Gastrocnemius medialis (tissue), 4 donors: ENCODE measurements around the gene UBE2L3. TPM values are rescaled to one million over a fixed set of nuclear protein-coding genes. Genes with fewer than 3 reads are reported as not detected.

Source experiments
- ATAC-seq, 2 donors: fragments of 150-250 bp; one replicate each; pipeline ENCODE4 v1.9.1; 2016
- DNase-seq, 2 donors: peaks; one replicate each; pipeline ENCODE4 v3.0.0-alpha.2; 2019
- H3K27ac ChIP-seq, 4 donors: fragments of 200-600 bp; sonication (generic); 1 replicate in 1 of 4; 2 replicates in 3 of 4; pipeline ENCODE4 v1.5.1; 2016 to 2018; ENCODE audit warnings: mild to moderate bottlenecking in 2 of 4, moderate library complexity in 1 of 4
- H3K27me3 ChIP-seq, 3 donors: fragments of 200-600 bp; sonication (generic) in 2 of 3; 1 replicate in 1 of 3; 2 replicates in 2 of 3; pipeline versions ENCODE4 v1.5.1 to v1.6.0; 2016 to 2019; ENCODE audit warnings: mild to moderate bottlenecking in 1 of 3, moderate library complexity in 1 of 3
- H3K36me3 ChIP-seq, 2 donors: fragments of 200-600 bp; sonication (generic) in 1 of 2; one replicate each; pipeline ENCODE4 v1.5.1; 2017 to 2018
- H3K4me1 ChIP-seq, 2 donors: fragments of 200-600 bp; sonication (generic) in 1 of 2; one replicate each; pipeline ENCODE4 v1.5.1; 2016 to 2017; ENCODE audit warnings: mild to moderate bottlenecking in 2 of 2
- H3K4me3 ChIP-seq, 4 donors: fragments of 200-600 bp; sonication (generic) in 3 of 4; 1 replicate in 1 of 4; 2 replicates in 3 of 4; pipeline ENCODE4 v1.5.1; 2016 to 2019; ENCODE audit warnings: mild to moderate bottlenecking in 2 of 4
- H3K9me3 ChIP-seq, 3 donors: fragments of 200-600 bp; sonication (generic) in 2 of 3; 1 replicate in 1 of 3; 2 replicates in 2 of 3; pipeline ENCODE4 v1.5.1; 2016 to 2019
- POLR2A ChIP-seq, 2 donors: fragments of 450-650 bp; IDR thresholded peaks; one replicate each; pipeline ENCODE4 v1.6.1; 2017; ENCODE audit warnings: antibody characterized with exemption in 2 of 2, mild to moderate bottlenecking in 2 of 2, moderate library complexity in 2 of 2
- in situ Hi-C, 4 donors: fragments of 200-750 bp; cut with MboI; loops; one replicate each; pipeline versions ENCODE4 v1.15.0 to v1.8.0; 2017; ENCODE audit warnings: low sequenced_read_pairs in 4 of 4
- intact Hi-C: fragments of 100-400 bp; cut with DNase I; formaldehyde crosslinking; loops from one replicate; pipeline ENCODE4 v1.15.1; 2023; ENCODE audit warnings: low total_unique reads
- total RNA-seq, 4 donors: library from RNA; depleted of rRNA; stranded (reverse); fragments of >200 nt; gene quantifications; one replicate each; pipeline versions ENCODE4 v1.1.0 to v1.2.3, GENCODE V29; 2016
- TF ChIP-seq, protein P1 (sequence below), 5 experiments: fragments of 450-650 bp in 3 of 5; fragments of 200-600 bp in 2 of 5; sonication (generic) in 2 of 5; IDR thresholded peaks in 4 of 5; conservative IDR thresholded peaks in 1 of 5; 1 replicate in 4 of 5; 2 replicates in 1 of 5; pipeline ENCODE4 v1.5.1; 2016 to 2019; ENCODE audit warnings: antibody characterized with exemption in 5 of 5, mild to moderate bottlenecking in 3 of 5, moderate library complexity in 3 of 5

Gene UBE2L3
- total RNA-seq, 4 donors from 2014 or later = 61.5 to 88.7 (median 70.5) TPM

DNA sequence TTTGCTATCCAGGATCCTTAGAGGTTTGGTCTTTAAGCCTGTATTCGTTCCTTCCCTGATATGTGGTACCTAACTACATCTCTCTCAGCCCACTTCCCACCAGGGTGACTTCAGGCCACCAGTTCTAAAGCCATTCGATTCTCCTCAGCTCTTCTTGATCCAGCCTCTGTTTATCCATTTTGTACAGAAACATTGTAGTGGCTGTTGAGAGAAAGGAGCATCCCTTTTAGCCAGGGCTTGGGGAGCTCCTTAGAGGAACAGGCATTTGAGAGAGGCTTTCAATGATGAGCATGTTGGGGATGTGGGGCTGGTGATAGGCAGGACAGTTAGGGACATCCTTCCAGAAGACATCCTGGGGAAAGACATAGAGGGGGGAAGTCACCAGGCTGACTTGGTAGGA, 17.9 kb downstream of the UBE2L3 start:
- in situ Hi-C loops (no loop called here), intact Hi-C loops (no loop called here)
- Histone ChIP-seq H3K4me1 (peaks cover 4 to 33% of the 10 kb centered on the region in 2 donors), H3K4me3 (no peak overlapping the region), H3K9me3 (no peaks in the 10 kb centered on the region), H3K27me3 (no peaks in the 10 kb centered on the region), H3K36me3 (no peaks in the 10 kb centered on the region), H3K27ac (no peak overlapping the region)
- DNase-seq (no peak), ATAC-seq (no peak)
- TF ChIP-seq, protein P1, sequence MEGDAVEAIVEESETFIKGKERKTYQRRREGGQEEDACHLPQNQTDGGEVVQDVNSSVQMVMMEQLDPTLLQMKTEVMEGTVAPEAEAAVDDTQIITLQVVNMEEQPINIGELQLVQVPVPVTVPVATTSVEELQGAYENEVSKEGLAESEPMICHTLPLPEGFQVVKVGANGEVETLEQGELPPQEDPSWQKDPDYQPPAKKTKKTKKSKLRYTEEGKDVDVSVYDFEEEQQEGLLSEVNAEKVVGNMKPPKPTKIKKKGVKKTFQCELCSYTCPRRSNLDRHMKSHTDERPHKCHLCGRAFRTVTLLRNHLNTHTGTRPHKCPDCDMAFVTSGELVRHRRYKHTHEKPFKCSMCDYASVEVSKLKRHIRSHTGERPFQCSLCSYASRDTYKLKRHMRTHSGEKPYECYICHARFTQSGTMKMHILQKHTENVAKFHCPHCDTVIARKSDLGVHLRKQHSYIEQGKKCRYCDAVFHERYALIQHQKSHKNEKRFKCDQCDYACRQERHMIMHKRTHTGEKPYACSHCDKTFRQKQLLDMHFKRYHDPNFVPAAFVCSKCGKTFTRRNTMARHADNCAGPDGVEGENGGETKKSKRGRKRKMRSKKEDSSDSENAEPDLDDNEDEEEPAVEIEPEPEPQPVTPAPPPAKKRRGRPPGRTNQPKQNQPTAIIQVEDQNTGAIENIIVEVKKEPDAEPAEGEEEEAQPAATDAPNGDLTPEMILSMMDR (IDR thresholded peaks at IDR 0.05 in 4 of 5, conservative IDR thresholded peaks at IDR 0.05 in 1 of 5) = no peak
- TF ChIP-seq POLR2A (IDR thresholded peaks at IDR 0.05) = no peak

DNA sequence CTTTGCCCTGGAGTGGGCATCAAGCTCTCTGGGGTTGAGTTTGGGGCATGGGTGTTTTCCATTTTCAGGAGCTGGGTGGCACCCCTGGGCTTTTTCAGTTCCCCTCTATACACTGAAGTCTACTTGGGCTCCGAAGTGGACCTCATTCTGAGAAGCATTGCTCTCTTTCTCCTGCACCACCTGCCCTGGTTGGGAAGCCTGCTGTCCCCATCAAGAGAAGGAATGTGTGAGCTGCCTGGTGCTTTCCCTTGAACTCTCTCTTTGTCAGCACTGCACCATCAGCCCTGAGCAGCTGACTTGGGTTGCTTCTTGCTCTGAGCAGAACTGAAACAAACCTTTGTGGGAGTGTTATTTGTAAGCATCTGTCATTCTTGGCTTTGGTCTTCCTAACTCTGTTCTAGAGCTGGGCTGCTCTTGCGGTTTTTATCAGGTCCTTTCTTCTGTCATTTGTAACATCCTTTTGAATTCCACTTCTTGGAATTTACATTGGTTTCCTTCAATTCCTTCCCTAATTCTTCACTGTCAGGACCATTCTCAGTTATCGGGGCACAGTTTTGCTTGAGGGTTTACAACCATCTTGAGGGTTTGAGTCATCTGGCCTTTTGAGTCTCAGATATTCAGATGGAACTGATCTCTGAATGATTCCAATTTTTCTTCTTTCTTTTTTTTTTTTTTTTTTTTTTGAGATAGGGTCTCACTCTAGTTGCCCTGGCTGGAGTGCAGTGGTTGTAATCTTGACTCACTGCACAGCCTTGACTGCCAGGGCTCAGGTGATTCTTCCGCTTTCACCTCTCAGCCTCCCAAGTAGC, 20.5 kb downstream of the UBE2L3 start:
- no peak for DNase-seq
- in situ Hi-C loops (no loop called here), intact Hi-C loops (no loop called here)
- Histone ChIP-seq H3K27me3 (no peaks in the 10 kb centered on the region), H3K27ac (no peak overlapping the region), H3K4me3 (no peak overlapping the region), H3K36me3 (peaks cover 0 to 4% of the 10 kb centered on the region in 2 donors), H3K9me3 (no peaks in the 10 kb centered on the region), H3K4me1 (peaks cover 25 to 50% of the 10 kb centered on the region in 2 donors)
- TF ChIP-seq, protein P1 (IDR thresholded peaks at IDR 0.05 in 4 of 5, conservative IDR thresholded peaks at IDR 0.05 in 1 of 5) = no peak
- TF ChIP-seq POLR2A (IDR thresholded peaks at IDR 0.05) = no peak
- ATAC-seq = no peak

DNA sequence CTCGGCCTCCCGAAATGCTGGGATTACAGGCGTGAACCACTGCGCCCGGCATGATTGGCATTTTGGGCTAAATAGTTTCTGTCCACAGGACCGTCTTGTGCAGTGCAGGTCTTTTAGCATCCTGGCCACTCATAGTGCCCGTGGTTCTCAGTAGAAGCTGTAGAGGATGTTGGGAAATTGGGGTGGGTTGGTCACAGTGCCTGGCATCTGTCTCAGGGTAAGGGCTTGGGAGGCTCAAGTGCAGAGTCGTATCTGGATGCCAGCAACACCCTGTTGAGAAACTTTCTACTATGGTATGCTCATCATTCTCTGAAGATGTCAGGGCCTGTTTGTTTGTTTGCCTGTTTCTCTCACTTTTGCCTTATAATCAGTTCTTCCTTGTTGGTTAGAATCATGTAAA, 21.9 kb downstream of the UBE2L3 start:
- no peak for DNase-seq
- Histone ChIP-seq H3K4me1 (peaks cover 33 to 54% of the 10 kb centered on the region in 2 donors), H3K9me3 (no peaks in the 10 kb centered on the region), H3K36me3 (peaks cover 0 to 17% of the 10 kb centered on the region in 2 donors), H3K4me3 (no peak overlapping the region), H3K27me3 (no peaks in the 10 kb centered on the region), H3K27ac (no peak overlapping the region)
- in situ Hi-C loops = no loop called here
- intact Hi-C loops = no loop called here
- TF ChIP-seq POLR2A (IDR thresholded peaks at IDR 0.05) = no peak
- TF ChIP-seq, protein P1 (IDR thresholded peaks at IDR 0.05 in 4 of 5, conservative IDR thresholded peaks at IDR 0.05 in 1 of 5) = no peak
- no peak for ATAC-seq

DNA sequence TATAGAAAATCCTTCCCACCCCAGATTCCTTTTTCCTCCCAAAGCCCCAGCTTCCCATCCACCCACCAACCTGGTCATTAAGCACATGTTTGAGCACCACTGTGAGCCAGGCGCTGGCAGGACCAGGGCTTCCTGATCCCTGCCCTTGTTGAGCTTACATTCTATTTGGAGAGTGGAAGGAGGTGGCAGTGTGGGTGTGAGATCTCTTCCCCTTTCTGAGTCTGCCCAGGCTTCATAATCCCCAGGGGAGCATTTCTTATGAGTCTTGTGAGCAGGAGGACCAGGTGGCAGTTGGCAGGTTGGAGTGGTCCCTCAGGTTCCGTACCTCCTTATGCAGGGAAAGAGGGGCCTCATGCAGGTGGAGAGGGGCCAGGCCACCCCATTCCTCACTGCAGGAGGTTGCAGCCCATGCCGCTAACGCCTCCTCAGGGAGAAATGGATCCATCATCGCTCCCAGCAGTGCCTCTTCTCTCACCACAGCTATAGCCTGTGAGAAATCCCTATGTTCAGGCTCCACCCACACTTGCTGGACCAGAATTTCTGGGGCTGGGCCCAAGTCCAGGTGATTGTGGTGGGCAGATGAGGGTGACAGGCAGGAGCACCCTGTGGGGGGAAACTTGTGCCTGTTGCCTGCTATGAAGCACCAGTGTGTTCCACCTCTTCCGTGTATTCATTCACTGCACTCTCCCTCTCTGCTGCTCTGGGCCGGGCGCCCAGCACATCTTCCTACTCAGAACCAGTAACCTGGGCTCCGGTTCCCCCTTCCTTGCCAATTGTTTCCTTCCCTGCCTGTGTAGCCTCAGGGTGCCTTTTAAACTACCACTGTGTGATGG, 23.5 kb downstream of the UBE2L3 start:
- no peak overlapping the region for H3K27ac ChIP-seq
- H3K4me3 ChIP-seq = no peak overlapping the region
- TF ChIP-seq, protein P1 (IDR thresholded peaks at IDR 0.05 in 4 of 5, conservative IDR thresholded peaks at IDR 0.05 in 1 of 5) = no peak
- TF ChIP-seq POLR2A (IDR thresholded peaks at IDR 0.05) = no peak
- H3K9me3 ChIP-seq = no peaks in the 10 kb centered on the region
- intact Hi-C loops = no loop called here
- in situ Hi-C loops = no loop called here
- H3K4me1 ChIP-seq = peaks cover 43 to 59% of the 10 kb centered on the region in 2 donors
- no peaks in the 10 kb centered on the region for H3K27me3 ChIP-seq
- peaks cover 0 to 29% of the 10 kb centered on the region in 2 donors for H3K36me3 ChIP-seq
- DNase-seq (no peak), ATAC-seq (no peak)
